Kasumi-1 (cell line): Measurements from ENCODE around the gene FRS3.

Experiments
- DNase-seq, 2 experiments: peaks; one replicate each; lab custom pipeline; 2025; lab: John Stamatoyannopoulos, UW

Gene FRS3

GRCh38 chr6:41790045-41790444 is 10.3 kb upstream of the FRS3 start:
- no peak for DNase-seq

GRCh38 chr6:41789390-41789724 is 9.7 kb upstream of the FRS3 start:
- DNase-seq, result no peak

- DNase-seq, result peak; percentile 91 to 95
Observed at GRCh38 chr6:41787219-41787917, 7.7 kb upstream of the FRS3 start, which contains the start of gene TOMM6. Gene TOMM6, plus strand, starts transcription at chr6:41787694. Its CDS starts 4 bp downstream, at chr6:41787698.

- peak; percentile 62 to 68 for DNase-seq
Observed at GRCh38 chr6:41786451-41787218, 6.9 kb upstream of the FRS3 start.

GRCh38 chr6:41785689-41786450 is 6.2 kb upstream of the FRS3 start:
- no peak for DNase-seq

GRCh38 chr6:41785254-41785653 is 5.6 kb upstream of the FRS3 start:
- DNase-seq, result no peak

GRCh38 chr6:41784581-41785171 is 5.0 kb upstream of the FRS3 start:
- no peak for DNase-seq

- DNase-seq, result no peak
Observed at GRCh38 chr6:41783106-41783780, 3.5 kb upstream of the FRS3 start.

GRCh38 chr6:41781366-41781730 is 1.6 kb upstream of the FRS3 start:
- no peak for DNase-seq

- DNase-seq, result no peak
Observed at GRCh38 chr6:41780551-41781365, 1.1 kb upstream of the FRS3 start, which contains the start of gene PRICKLE4. Gene PRICKLE4, plus strand, starts transcription at chr6:41780782. Its CDS starts 2,692 bp downstream, at chr6:41783474.

- DNase-seq, result no peak
Observed at GRCh38 chr6:41779336-41779735, 364 bp downstream of the FRS3 start.

GRCh38 chr6:41778895-41779294 is 805 bp downstream of the FRS3 start:
- no peak for DNase-seq

GRCh38 chr6:41777551-41778285 is 2.0 kb downstream of the FRS3 start:
- peak; percentile 75 for DNase-seq

- DNase-seq, result no peak
Observed at GRCh38 chr6:41775293-41775882, 4.3 kb downstream of the FRS3 start.

GRCh38 chr6:41774841-41775240 is 4.9 kb downstream of the FRS3 start:
- no peak for DNase-seq

- no peak for DNase-seq
Observed at GRCh38 chr6:41771058-41771983, 8.4 kb downstream of the FRS3 start.

- DNase-seq, result no peak
Observed at GRCh38 chr6:41770381-41771057, 9.2 kb downstream of the FRS3 start.

GRCh38 chr6:41769376-41769775 is 10.3 kb downstream of the FRS3 start:
- no peak for DNase-seq
